SW480 (cell line): ENCODE results near the gene IGBP1.
A peak's percentile ranks its signal among the peaks of the same experiment; 100 is the strongest.
"Not testable (repeated sequence)": the region's sequence is repeated elsewhere in the genome, so short reads cannot be mapped to it uniquely, and the experiment has no call there.

Source experiments
- DNase-seq: peaks from one replicate; pipeline ENCODE4 v3.0.0-alpha.2; 2016; ENCODE audit warnings: low spot score

The IGBP1 gene

GRCh38 chrX:70133303-70134115 is at the start of gene IGBP1:
TSS of gene IGBP1 (plus strand) at chrX:70133447. CDS start at chrX:70133948, 501 bp downstream.
- DNase-seq: peak; percentile 97

DNA sequence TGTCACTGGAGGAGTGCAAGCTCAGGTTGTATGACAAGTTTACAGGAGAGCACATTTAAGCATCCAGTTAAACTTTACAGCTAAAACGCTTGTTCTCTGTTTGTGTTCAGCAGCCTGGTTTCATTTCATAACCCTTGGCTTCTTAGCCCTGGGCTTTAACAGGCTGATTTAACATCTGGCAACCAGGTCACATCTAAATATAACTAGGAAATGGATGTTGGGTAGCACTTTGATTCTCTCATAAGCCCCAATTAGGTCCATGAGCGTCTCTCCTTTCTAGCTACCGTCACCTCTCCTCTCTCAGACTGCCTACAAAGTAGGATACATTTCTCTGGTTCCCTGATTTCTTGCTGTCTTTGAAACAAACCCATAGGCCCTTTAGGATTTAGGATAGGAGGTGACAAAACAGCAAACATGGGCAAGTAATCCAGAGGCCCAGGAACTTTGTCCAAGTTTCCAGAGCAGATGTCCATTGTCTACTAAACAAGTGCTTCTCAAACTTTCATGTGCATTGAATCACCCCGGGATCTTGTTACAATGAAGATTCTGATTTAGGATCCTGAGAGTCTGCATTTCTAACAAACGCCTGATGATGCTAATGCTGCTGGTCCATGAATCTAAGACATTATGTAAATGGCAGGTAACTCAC is 48.5 kb upstream of the IGBP1 start:
- no peak for DNase-seq

DNA sequence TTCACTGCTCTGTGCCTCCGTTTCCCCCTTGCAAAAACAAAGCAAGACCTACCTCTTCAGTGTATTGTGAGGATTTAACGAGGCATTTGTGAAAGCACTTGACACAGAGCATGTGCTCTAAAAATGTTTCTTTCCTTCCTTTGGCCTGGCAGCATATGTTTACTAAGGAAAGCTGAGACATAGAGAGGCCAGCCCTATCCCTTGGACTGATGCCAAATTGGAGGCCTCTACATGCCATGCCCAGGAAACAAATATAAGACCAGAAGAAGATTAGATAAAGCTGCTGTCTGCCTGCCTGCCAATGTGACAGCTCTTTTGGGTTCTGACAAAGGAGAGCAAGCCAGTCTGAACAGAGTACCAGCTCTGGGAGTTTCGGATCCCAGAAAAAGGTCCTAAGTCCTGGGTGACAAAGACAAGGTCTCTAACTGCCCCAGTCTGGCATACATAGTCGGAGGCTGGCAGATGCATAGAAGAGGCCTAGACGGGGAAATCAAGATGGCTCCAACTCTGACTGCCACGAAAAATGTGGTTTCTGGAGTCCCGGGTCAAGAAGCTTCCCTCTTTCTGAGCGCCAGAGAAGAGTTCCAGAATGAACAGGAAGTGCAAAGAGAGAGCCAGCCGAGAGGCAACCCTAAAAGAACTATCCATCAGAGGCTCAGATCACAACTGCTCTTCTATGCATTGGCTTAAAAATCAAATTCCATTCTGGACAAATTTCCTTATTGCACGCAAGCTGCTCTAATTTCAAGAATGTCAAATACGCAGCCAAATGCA is 45.2 kb upstream of the IGBP1 start:
- no peak for DNase-seq

DNA sequence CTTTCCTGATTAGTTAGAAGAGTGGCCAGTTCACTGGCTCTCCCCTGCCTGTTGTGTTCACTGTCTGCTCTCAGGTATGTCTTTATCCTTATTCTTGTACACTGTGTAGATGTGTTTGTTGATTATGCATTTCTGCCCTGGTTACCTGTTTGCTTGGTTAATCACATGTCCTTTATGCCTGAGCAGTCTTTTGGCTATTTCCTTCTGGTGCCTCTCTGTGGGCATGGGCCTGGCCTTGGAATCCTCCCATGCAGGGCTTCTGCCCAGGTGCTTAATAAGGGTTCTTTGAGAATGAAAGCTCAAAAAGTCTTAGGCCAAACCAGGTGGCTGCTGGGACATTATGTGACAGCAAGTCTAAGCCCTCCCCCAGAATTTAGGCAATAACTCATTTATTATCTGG is 44.5 kb upstream of the IGBP1 start:
- no peak for DNase-seq

DNA sequence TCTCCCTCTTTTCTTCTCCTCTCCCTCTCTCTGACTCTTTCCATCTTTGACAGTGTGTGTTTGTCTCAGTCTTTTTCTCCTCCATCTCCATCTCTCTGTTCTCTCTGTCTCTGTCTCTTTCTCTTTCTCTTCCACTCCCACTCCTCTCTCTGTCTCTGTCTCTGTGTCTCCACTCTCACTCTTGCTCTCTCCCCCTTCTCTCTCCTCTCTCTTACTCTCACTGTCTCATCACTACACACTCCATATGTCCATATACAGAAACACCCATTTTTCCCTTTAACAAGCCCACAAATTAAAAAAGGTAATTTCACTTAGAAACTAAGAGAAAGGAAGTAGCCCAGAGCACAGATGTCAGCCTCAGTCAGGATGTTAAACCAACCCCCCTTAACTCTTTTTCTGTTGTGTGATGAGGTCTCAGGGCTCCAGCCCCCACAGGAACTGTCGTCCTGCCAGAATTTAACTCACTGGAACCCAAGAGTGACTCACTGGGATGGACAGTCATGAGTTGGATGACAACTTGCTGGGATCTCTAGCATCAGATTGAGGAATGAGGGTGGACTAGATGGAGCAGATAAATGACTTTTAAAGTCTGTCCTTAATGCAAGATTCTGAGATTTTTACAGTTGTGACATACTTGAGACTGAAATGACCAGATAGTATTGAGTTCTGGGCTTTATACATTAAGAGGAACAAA is 43.5 kb upstream of the IGBP1 start:
- no peak for DNase-seq

GRCh38 chrX:70092247-70092646 is 41.0 kb upstream of the IGBP1 start:
- no peak for DNase-seq

- peak; percentile 18 for DNase-seq
Observed at GRCh38 chrX:70096052-70096451, 37.2 kb upstream of the IGBP1 start.

DNA sequence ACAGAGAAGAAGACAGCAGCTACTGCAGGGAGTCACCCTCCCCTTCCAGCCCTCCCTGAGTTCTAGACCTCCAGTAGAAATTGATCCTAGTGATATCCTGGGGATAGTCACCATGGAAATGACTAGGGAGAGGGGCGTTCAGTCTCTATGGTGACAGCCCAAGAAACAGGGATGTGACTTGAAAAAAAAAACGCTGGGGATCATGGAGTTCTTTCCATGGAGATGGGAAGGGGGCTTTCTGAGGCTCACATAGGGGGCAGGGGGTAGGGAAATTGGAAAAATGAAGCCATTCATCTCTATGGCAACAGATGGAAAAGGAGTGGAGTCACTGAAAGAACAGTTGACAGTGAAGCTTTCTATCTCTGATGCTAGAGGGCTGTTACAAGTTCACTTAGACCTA is 28.0 kb upstream of the IGBP1 start:
- no peak for DNase-seq

DNA sequence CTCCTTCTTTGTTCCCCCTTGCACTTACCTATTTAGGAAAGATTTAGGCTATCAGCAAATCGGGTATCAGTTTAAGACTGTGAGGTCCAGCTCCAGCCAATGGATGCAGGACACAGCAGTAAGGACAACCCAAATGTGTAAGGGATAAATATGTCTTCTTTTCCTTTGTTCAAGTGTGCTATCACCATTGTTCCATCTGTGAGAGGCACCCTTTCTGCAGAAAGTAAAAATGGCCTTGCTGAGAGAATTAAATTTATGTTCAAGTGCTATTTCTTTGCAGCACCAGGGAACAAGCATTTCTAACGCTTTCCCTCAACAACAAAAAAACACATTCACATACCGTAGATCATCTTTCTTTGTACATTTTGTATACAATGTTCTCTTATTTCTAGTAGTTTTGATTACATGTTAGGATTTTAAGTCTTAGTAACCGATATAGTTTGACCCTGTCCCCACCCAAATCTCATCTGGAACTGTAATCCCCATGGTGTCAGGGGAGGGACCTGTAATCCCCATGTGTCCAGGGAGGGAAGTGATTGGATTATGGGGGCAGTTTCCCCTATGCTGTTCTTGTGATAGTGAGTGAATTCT is 21.7 kb upstream of the IGBP1 start:
- not testable (repeated sequence) for DNase-seq

GRCh38 chrX:70117738-70118137 is 15.5 kb upstream of the IGBP1 start:
- DNase-seq: no peak

GRCh38 chrX:70123014-70123413 is 10.2 kb upstream of the IGBP1 start:
- DNase-seq: not testable (repeated sequence)

DNA sequence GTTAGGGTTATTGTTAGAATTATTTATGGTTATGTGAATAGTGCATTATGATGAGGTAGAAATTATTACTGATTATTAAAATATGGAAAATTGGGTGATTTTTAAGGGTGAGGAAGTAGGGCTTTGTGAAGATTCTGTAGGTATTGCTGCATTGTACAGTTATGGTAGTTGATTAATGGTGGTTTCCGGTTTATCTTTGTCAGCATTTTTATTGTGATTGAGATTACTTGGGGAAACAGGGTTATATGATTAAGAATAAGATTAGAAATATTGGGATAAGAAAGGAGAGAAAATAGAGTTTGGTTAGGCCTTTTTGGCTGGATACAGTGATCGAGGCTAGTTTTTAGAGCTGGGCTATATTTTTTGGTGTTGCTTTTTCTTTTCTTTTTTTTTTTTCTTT is 8.6 kb upstream of the IGBP1 start:
- no peak for DNase-seq

- DNase-seq: no peak
Observed at GRCh38 chrX:70128071-70128470, 5.2 kb upstream of the IGBP1 start.

DNA sequence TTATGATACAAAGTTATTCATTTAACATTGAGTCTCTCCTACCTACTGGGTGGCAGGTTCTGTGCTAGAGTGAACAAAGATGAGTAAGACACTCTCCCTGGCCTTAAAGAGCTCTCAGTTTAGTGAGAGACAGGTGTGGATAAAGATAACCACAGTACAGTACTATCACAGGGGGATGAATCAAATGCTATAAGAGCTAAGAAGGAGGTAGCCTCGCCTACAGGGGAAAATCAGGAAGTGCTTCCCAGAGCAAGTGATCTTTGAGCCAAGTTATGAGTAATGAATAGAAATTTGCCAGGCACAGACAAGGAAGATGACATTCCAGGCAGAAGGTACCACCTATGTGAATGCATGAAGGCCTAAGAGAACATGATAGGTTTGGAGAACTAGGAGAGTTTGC is 3.4 kb upstream of the IGBP1 start:
- DNase-seq: peak; percentile 38

DNA sequence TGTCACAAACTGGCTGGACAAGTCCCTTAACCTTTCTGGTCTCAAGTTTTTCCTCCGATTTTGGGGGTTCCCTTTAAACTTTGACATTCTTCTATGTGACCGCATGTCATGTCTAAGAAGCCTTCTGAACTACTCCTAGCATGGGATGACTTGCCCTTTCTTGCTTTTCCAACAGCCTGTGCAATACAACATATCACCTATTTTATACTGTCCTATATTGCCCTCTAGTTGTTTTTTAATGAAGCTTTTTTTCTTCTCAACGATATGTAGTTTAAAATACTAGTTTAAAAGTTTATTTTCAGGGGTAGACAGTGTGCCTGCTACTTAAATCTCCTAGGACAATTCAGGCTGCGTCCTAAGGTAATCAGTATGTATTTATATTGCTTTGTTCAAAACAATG is 1.0 kb upstream of the IGBP1 start:
- DNase-seq: peak; percentile 51

GRCh38 chrX:70132877-70133302 is 357 bp upstream of the IGBP1 start:
- no peak for DNase-seq

DNA sequence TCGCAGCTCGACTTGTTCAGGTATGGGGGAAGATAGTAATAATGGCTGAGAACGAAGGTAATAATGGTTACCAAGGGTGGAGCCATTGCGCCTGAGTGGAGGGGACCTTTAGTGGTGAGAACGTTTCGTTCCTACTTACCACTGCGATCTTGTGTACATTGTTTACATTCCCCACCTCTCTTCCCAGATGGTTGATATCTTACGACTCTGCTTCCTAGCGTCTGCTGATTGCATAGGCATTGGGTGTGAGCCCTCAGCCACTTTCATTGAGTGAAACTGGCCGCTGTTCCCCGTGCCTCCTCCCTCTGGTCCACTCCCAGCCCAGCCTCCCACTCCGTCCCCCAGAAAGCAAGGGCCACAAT is 850 bp downstream of the IGBP1 start:
- DNase-seq: peak; percentile 21

DNA sequence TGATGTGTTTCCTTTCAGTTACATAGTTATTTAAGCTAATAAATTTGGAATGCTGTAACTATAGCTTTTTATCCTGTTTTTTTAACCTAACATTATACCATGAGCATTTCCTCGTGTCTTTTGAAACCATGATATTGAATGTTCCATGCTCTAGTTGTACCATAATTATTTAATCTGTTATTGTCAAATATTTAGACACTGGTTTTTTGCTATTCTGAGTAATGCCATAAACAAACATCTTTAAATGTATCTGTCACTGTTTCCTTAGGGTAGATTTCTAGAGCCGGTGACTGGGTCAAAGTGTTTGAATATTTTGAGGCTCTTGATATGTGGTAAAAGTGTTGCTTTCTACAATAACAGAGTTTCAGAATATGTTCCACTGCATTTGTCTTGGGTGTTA is 5.4 kb downstream of the IGBP1 start:
- no peak for DNase-seq

GRCh38 chrX:70139736-70140135 is 6.5 kb downstream of the IGBP1 start:
- no peak for DNase-seq

GRCh38 chrX:70141373-70141772 is 8.1 kb downstream of the IGBP1 start:
- DNase-seq: no peak

- peak; percentile 76 for DNase-seq
Observed at GRCh38 chrX:70166601-70167590, 33.6 kb downstream of the IGBP1 start.
